Stomach (tissue), 9 donors: ENCODE data around the gene CHMP4B. TPM values are rescaled to one million over a fixed set of nuclear protein-coding genes. Genes with fewer than 3 reads are reported as not detected.

ENCODE experiments used
- DNase-seq, 2 donors: peaks; one replicate each; pipeline versions ENCODE4 v3.0.0 to v3.0.0-alpha.2; 2013 to 2019
- H3K27ac ChIP-seq, 5 donors: fragments of 200-600 bp in 4 of 5; sonication (generic) in 4 of 5; one replicate each; pipeline ENCODE4 v1.5.1; 2013 to 2019; ENCODE audit warnings: mild to moderate bottlenecking in 1 of 5, moderate library complexity in 1 of 5
- H3K27me3 ChIP-seq, 3 donors: fragments of 200-600 bp; sonication (generic); one replicate each; pipeline ENCODE4 v1.5.1; 2017 to 2019; ENCODE audit warnings: mixed run types in 1 of 3
- H3K36me3 ChIP-seq, 4 donors: fragments of 200-600 bp; sonication (generic); 1 replicate in 3 of 4; 2 replicates in 1 of 4; pipeline ENCODE4 v1.5.1; 2016 to 2019
- H3K4me1 ChIP-seq, 4 donors: fragments of 200-600 bp; sonication (generic); one replicate each; pipeline ENCODE4 v1.5.1; 2016 to 2019
- H3K4me3 ChIP-seq, 4 donors: fragments of 200-600 bp; sonication (generic) in 3 of 4; one replicate each; pipeline ENCODE4 v1.5.1; 2016 to 2019; ENCODE audit warnings: mild to moderate bottlenecking in 1 of 4
- H3K9me3 ChIP-seq, 4 donors: fragments of 200-600 bp; sonication (generic); one replicate each; pipeline ENCODE4 v1.5.1; 2016 to 2019
- CTCF ChIP-seq, 7 experiments: fragments of 450-650 bp in 4 of 7; fragments of 200-600 bp in 3 of 7; sonication (generic) in 3 of 7; IDR thresholded peaks; one replicate each; pipeline ENCODE4 v1.5.1; 2016 to 2019; ENCODE audit warnings: antibody characterized with exemption in 7 of 7, control low read depth in 2 of 7, mild to moderate bottlenecking in 1 of 7
- EP300 ChIP-seq: sonication (generic); formaldehyde crosslinking; IDR thresholded peaks from one replicate; pipeline ENCODE4 v1.6.1; 2017; ENCODE audit warnings: antibody characterized with exemption
- POLR2A ChIP-seq, 4 donors: fragments of 450-650 bp; IDR thresholded peaks; one replicate each; pipeline ENCODE4 v1.6.1; 2016; ENCODE audit warnings: antibody characterized with exemption in 4 of 4, control low read depth in 2 of 4, mild to moderate bottlenecking in 1 of 4, moderate library complexity in 1 of 4
- POLR2AphosphoS5 ChIP-seq, 3 donors: sonication (generic); formaldehyde crosslinking; IDR thresholded peaks; one replicate each; pipeline ENCODE4 v1.6.1; 2016; ENCODE audit warnings: antibody characterized with exemption in 3 of 3
- WGBS, 5 donors: extraction: QIAGEN DNeasy Blood & Tissue Kit in 3 of 5; methylation state at CpG; one replicate each; pipeline versions ENCODE4 v1.1.5 to v1.1.7; 2013 to 2018; 5-methylcytosine and 5-hydroxymethylcytosine counted together
- intact Hi-C: fragments of 100-400 bp; cut with DNase I; formaldehyde crosslinking; loops from one replicate; pipeline ENCODE4 v1.15.1; 2023; ENCODE audit warnings: low total_unique reads
- polyA plus RNA-seq, 3 donors: library from polyadenylated mRNA; stranded (reverse); fragments of 200-250 nt; gene quantifications; one replicate each; pipeline ENCODE4 v1.2.3, GENCODE V29; 2013
- total RNA-seq, 5 donors: library from RNA; depleted of rRNA; stranded (reverse); fragments of >200 nt; gene quantifications; one replicate each; pipeline versions ENCODE4 v1.1.0 to v1.2.3, GENCODE V29; 2014 to 2016
- donor health status: healthy with polysubstance abuse.
- donor health status: Bipolar disorder and iron deficiency.
- donor health status: healthy.

CHMP4B gene
- total and polyA plus RNA-seq, 8 donors, result 48.4 to 166 (median 98.5) TPM

DNA sequence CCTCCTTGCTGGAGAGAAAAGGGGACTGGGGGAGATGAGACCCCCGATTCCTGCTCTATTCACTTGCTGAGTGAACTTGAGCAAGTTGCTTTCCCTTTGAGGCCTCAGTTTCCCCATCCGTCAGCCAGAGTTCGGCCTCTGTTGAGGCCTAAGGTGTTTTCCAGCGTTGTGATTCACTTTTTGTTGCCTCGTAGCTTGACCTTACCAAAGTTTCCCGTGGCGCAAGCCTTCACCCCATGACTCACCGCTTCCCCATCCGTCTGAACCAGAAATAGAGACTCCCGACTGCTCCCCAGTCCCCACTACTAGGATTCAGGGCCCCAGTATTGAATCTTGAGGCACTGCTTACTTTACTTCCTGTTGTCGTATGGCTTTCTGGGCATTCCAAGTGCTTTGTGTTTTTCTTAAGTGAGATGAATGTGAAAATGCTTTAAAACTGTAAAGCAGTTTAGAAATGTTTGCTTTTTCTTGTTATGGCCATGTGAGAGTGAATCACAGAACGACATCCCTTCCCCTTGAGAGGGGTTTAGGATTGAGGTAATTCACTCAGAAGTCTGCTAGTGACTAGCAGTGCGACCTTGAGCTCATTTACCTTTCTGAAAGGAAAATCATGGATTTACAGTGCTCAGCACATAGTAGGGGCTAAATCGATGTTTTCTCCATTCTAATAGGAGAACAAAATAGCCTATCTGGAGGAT, 1.2 kb downstream of the CHMP4B start:
- Histone ChIP-seq H3K4me1 (peaks cover 42 to 59% (median 51%) of the 10 kb centered on the region in 4 donors), H3K36me3 (peaks cover 0 to 9% (median 3%) of the 10 kb centered on the region in 4 donors), H3K4me3 (peak overlapping the region; percentile 78 to 96 (median 88)), H3K9me3 (no peaks in the 10 kb centered on the region), H3K27ac (peak overlapping the region; percentile 64 to 99 (median 94)), H3K27me3 (no peaks in the 10 kb centered on the region)
- TF ChIP-seq CTCF (IDR thresholded peaks at IDR 0.05), result no peak
- no peak for TF ChIP-seq POLR2A (IDR thresholded peaks at IDR 0.05)
- TF ChIP-seq POLR2AphosphoS5 (IDR thresholded peaks at IDR 0.05), result peak; percentile 37 to 76 (median 53)
- no peak for TF ChIP-seq EP300
- WGBS, 5 donors, result 3 to 5% (median 4%) methylated on average over 14 of the region's 14 CpGs
- peak; percentile 66 to 74 for DNase-seq
- intact Hi-C loops, result no loop called here

GRCh38 chr20:33812908-33813462, 1.8 kb downstream of the CHMP4B start:
- Histone ChIP-seq H3K4me3 (peak overlapping the region; percentile 78 to 96 (median 88)), H3K9me3 (no peaks in the 10 kb centered on the region), H3K27ac (peak overlapping the region in 4 of 5 donors; percentile 93 to 99 (median 96)), H3K27me3 (no peaks in the 10 kb centered on the region), H3K4me1 (peaks cover 49 to 66% (median 58%) of the 10 kb centered on the region in 4 donors), H3K36me3 (peaks cover 0 to 9% (median 3%) of the 10 kb centered on the region in 4 donors)
- TF ChIP-seq POLR2A (IDR thresholded peaks at IDR 0.05), result no peak
- TF ChIP-seq POLR2AphosphoS5 (IDR thresholded peaks at IDR 0.05), result no peak
- TF ChIP-seq CTCF (IDR thresholded peaks at IDR 0.05), result no peak
- TF ChIP-seq EP300, result no peak
- intact Hi-C loops, result no loop called here
- DNase-seq, result peak in 1 of 2 donors; percentile 76
- 12 to 19% (median 18%) methylated on average over 10 of the region's 10 CpGs for WGBS, 5 donors

- Histone ChIP-seq H3K27me3 (no peaks in the 10 kb centered on the region), H3K4me3 (peak overlapping the region in 1 of 4 donors; percentile 78), H3K36me3 (peaks cover 0 to 9% (median 3%) of the 10 kb centered on the region in 4 donors), H3K27ac (peak overlapping the region in 3 of 5 donors; percentile 11 to 94 (median 42)), H3K4me1 (peaks cover 54 to 79% (median 70%) of the 10 kb centered on the region in 4 donors), H3K9me3 (no peaks in the 10 kb centered on the region)
- 33 to 52% (median 43%) methylated on average over 5 of the region's 5 CpGs for WGBS, 5 donors
- intact Hi-C loops, result no loop called here
- DNase-seq, result no peak
- TF ChIP-seq POLR2AphosphoS5 (IDR thresholded peaks at IDR 0.05) (no peak), EP300 (no peak), CTCF (IDR thresholded peaks at IDR 0.05) (no peak), POLR2A (IDR thresholded peaks at IDR 0.05) (no peak)
These were observed 3.1 kb downstream of the CHMP4B start for GRCh38 chr20:33814238-33814712.

- Histone ChIP-seq H3K9me3 (no peaks in the 10 kb centered on the region), H3K36me3 (peaks cover 0 to 9% (median 3%) of the 10 kb centered on the region in 4 donors), H3K4me1 (peaks cover 59 to 91% (median 79%) of the 10 kb centered on the region in 4 donors), H3K27me3 (no peaks in the 10 kb centered on the region), H3K27ac (no peak overlapping the region), H3K4me3 (no peak overlapping the region)
- TF ChIP-seq POLR2A (IDR thresholded peaks at IDR 0.05) (no peak), CTCF (IDR thresholded peaks at IDR 0.05) (no peak), EP300 (no peak), POLR2AphosphoS5 (IDR thresholded peaks at IDR 0.05) (no peak)
- no peak for DNase-seq
- 89 to 95% (median 90%) methylated on average over 3 of the region's 3 CpGs for WGBS, 5 donors
- intact Hi-C loops, result no loop called here
These were observed 4.5 kb downstream of the CHMP4B start for GRCh38 chr20:33815671-33816070.
